ENCODE measurements around the gene TNFAIP3.

DNA sequence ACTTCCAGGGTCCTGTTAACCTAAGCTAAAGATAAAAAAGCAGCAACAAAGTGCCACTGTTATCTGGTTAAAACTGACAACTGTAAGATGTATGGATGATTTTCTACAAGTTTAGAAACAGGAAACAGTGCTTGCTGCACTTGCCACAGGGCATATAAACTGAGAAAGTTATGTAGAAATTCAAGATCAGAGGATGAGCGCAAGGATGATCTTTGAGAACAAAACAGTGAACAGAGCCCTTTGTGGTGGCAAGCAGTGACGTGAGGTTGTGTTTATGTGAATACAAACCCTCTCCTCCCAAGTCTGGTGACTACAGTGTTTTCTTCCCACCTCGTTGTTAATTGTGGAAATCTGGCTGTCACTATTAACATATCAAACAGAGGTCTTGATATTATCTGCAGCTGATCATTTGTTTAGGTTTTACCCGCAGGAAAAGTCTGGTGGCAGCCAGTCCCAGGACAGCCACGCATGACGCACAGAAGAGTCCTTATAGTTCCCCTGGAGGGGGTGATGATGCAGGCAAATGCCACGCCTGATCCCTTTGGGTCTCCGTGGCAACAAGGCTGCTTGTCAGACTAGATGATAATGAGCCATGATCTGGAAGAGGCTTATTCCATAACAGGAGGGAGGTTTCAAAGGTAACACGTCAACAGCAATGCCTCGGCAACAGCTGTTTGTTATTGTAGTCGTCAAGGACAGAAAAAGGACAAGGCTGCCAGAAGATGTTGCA lies 43.1 kb upstream of the TNFAIP3 start:
- no peak for TF ChIP-seq POLR2A (IDR thresholded peaks at IDR 0.05; ENCODE audit: low read length)
- TF ChIP-seq GATA1 (IDR thresholded peaks at IDR 0.05; ENCODE audit: low read depth, low read length), result no peak

All from erythroblast (primary cell).